A549 (cell line): ENCODE data around the gene POLDIP3. TPM values are rescaled to one million over a fixed set of nuclear protein-coding genes. Genes with fewer than 3 reads are reported as not detected.

ENCODE experiments used
- ATAC-seq, 2 experiments: fragments of 200-7000 bp in 1 of 2; fragments of >200 bp in 1 of 2; cut with Nextera tagmentation in 1 of 2; cut with Tn5 transposase in 1 of 2; 3 replicates each; pipeline versions ENCODE4 v1.8.0 to v1.9.1; 2018 to 2020; ENCODE audit warnings: mild to moderate bottlenecking in 1 of 2, moderate library complexity in 1 of 2
- CTCF ChIA-PET: fragments of 300-600 bp; sonication (Branson Sonifier 250); formaldehyde crosslinking; extraction: SDS; loops from one replicate; lab custom pipeline; 2021; ENCODE audit warnings: antibody characterized with exemption, inconsistent platforms; lab: Yijun Ruan, JAX
- POLR2A ChIA-PET: fragments of 350-600 bp; formaldehyde crosslinking; extraction: SDS; loops from one replicate; lab custom pipeline; 2021; ENCODE audit warnings: antibody characterized with exemption, inconsistent platforms; lab: Yijun Ruan, JAX
- DNase-seq, 2 experiments: peaks; one replicate each; pipeline versions ENCODE4 v3.0.0 to v3.0.0-alpha.2; 2011 to 2016; ENCODE audit warnings: low read depth in 1 of 2, low spot score in 1 of 2
- FAIRE-seq: peaks from 2 replicates; lab custom pipeline; 2011; peaks lifted over from hg19 to GRCh38; lab: Jason Lieb, UNC
- H3K27ac ChIP-seq, 2 experiments: fragments of >200 bp; sonication (Bioruptor Twin); formaldehyde crosslinking; 3 replicates each; pipeline ENCODE4 v1.5.1; 2016 to 2017
- H3K4me1 ChIP-seq: fragments of >200 bp; sonication (Bioruptor Twin); formaldehyde crosslinking; 3 replicates; pipeline ENCODE4 v1.6.1; 2016
- H3K4me2 ChIP-seq: fragments of >200 bp; sonication (Bioruptor Twin); formaldehyde crosslinking; 3 replicates; pipeline ENCODE4 v1.6.1; 2016
- H3K4me3 ChIP-seq: fragments of >200 bp; sonication (Bioruptor Twin); formaldehyde crosslinking; 3 replicates; pipeline ENCODE4 v1.5.1; 2016
- H3K9me3 ChIP-seq: fragments of >200 bp; sonication (Bioruptor Twin); formaldehyde crosslinking; 3 replicates; pipeline ENCODE4 v1.6.1; 2016
- CHD2 ChIP-seq: fragments of 150-350 bp; IDR thresholded peaks from 2 replicates; pipeline ENCODE4 v1.6.1; 2014; ENCODE audit warnings: low read length; ENCODE audit not compliant: partially characterized antibody
- E2F6 ChIP-seq: IDR thresholded peaks from 2 replicates; pipeline ENCODE4 v1.6.1; 2012; ENCODE audit warnings: low read depth, borderline replicate concordance
- ESRRA ChIP-seq: fragments of 150-350 bp; IDR thresholded peaks from 2 replicates; pipeline ENCODE4 v1.6.1; 2014; ENCODE audit warnings: mild to moderate bottlenecking, low read length, borderline replicate concordance
- HOXB5 ChIP-seq: fragments of 250-450 bp; sonication (Bioruptor Pico); IDR thresholded peaks from 2 replicates; pipeline ENCODE4 v1.5.0; 2020; ENCODE audit warnings: mild to moderate bottlenecking, moderate library complexity
- JUNB ChIP-seq: fragments of >200 bp; sonication (Bioruptor Twin); formaldehyde crosslinking; IDR thresholded peaks from 2 replicates; pipeline ENCODE4 v1.6.1; 2016
- KDM1A ChIP-seq: fragments of 200-600 bp; sonication (generic); IDR thresholded peaks from 2 replicates; pipeline ENCODE4 v1.6.1; 2016; ENCODE audit warnings: low read depth, mild to moderate bottlenecking
- KDM5A ChIP-seq: fragments of 200-600 bp; sonication (generic); IDR thresholded peaks from 2 replicates; pipeline ENCODE4 v1.6.1; 2016; ENCODE audit warnings: antibody characterized with exemption, mild to moderate bottlenecking
- MAZ ChIP-seq: fragments of 150-350 bp; IDR thresholded peaks from 2 replicates; pipeline ENCODE4 v1.6.1; 2014; ENCODE audit warnings: antibody characterized with exemption, low read depth, low read length, borderline replicate concordance
- POLR2AphosphoS2 ChIP-seq: conservative IDR thresholded peaks from 2 replicates; pipeline ENCODE4 v1.6.1; 2012; ENCODE audit warnings: low read length, improper control_type of control experiment, inconsistent platforms
- RARB ChIP-seq: fragments of 250-450 bp; sonication (Bioruptor Pico); IDR thresholded peaks from 2 replicates; pipeline ENCODE4 v1.8.0; 2021; ENCODE audit warnings: mild to moderate bottlenecking, moderate library complexity
- RNF2 ChIP-seq: fragments of 200-600 bp; sonication (generic); IDR thresholded peaks from 2 replicates; pipeline ENCODE4 v1.6.1; 2016; ENCODE audit warnings: low read depth, mild to moderate bottlenecking, antibody characterized with exemption, moderate library complexity, borderline replicate concordance
- SMC3 ChIP-seq: fragments of >200 bp; sonication (Bioruptor Twin); formaldehyde crosslinking; IDR thresholded peaks from 3 replicates; pipeline ENCODE4 v1.6.1; 2018; ENCODE audit warnings: inconsistent platforms
- SREBF2 ChIP-seq: fragments of 450-650 bp; IDR thresholded peaks from 2 replicates; pipeline ENCODE4 v1.6.1; 2014; ENCODE audit warnings: mild to moderate bottlenecking, moderate library complexity
- ZC3H11A ChIP-seq: fragments of 450-650 bp; IDR thresholded peaks from 2 replicates; pipeline ENCODE4 v1.6.1; 2014; ENCODE audit warnings: antibody characterized with exemption, mild to moderate bottlenecking
- ZSCAN20 ChIP-seq: fragments of 250-450 bp; sonication (Bioruptor Pico); IDR thresholded peaks from 2 replicates; pipeline ENCODE4 v1.8.0; 2022; ENCODE audit warnings: mild to moderate bottlenecking, moderate library complexity
- WGBS: methylation state at CpG from one replicate; pipeline ENCODE4 v1.1.6; 2017; ENCODE audit errors: missing lambda C conversion rate; 5-methylcytosine and 5-hydroxymethylcytosine counted together
- polyA plus RNA-seq, 4 experiments: library from polyadenylated mRNA; depleted of rRNA in 3 of 4; stranded (reverse); fragments of >200 nt; fragmentation: RNase III in 1 of 4; extraction: RNeasy Plus Mini Kit Qiagen cat#74134 plus additional on column Dnase treatment in 1 of 4; gene quantifications; 2 replicates in 3 of 4; 3 replicates in 1 of 4; pipeline ENCODE4 v1.2.3, GENCODE V29; 2011 to 2017
- TF ChIP-seq, protein P1 (sequence below): fragments of >200 bp; sonication (Bioruptor Twin); formaldehyde crosslinking; IDR thresholded peaks from 3 replicates; pipeline ENCODE4 v1.5.1; 2016
- TF ChIP-seq, protein P2 (sequence below): fragments of 150-350 bp; IDR thresholded peaks from 2 replicates; pipeline ENCODE4 v1.6.1; 2014; ENCODE audit warnings: low read depth, mild to moderate bottlenecking, low read length

The POLDIP3 gene
- polyA plus RNA-seq, 2 of the 4 experiments (the other 2 are of a cell fraction) = 31.5 to 31.8 TPM

DNA sequence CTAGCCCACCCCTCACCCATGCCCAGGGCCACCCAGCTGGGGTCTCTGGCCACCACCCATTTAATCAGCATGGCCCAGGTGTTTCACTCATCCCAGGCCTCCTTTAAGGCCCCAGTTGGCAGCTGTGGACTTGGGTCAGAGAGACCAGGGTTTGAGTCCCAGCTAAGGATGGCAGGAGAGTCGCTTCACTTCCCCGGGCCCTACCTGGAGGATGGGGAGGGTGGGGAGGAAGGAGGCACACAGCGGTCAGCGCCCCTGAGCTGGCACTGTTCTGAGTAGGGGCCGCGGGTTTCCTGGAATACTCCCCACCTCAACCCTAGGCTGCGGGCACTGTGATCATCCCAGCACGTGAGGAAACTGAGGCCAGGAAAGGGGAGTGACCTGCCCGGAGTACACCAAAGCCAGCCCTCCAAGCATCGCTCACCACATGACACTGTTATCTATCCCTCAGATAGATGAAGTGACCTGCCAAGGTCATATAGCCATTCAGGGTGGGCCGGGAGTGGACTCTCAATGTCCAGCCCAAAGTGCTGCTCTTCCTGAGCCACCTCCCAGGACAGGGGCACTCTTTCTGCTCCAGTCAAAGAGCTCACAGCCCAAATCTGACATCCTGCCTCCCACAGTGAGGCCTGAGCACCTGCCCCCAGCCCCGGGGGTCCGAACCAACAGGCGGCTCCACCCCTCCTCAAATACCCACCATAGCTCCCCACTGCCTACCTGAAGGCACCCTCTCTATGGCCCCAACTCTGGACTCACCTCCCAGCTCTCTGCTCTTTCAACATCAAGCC is 29.1 kb upstream of the POLDIP3 start:
- DNase-seq (no peak), FAIRE-seq (no peak), ATAC-seq (no peak)
- H3K4me2 ChIP-seq = no peak overlapping the region
- H3K4me3 ChIP-seq = no peak overlapping the region
- ChIA-PET CTCF (interaction anchor here (0.6 to 1.9 kb wide), 3 partner anchors 23 to 506 kb away, joined by 3 to 6 read pairs (median 3); no protein-coding TSS in a partner anchor), POLR2A (no interaction called here)
- peaks cover 27% of the 10 kb centered on the region for H3K4me1 ChIP-seq
- TF ChIP-seq ZSCAN20 (CRISPR knock-in tag) = no peak
- no peak for TF ChIP-seq ZC3H11A
- TF ChIP-seq E2F6 = no peak
- TF ChIP-seq RNF2 = no peak
- no peak for TF ChIP-seq JUNB
- no peak for TF ChIP-seq SREBF2
- TF ChIP-seq CHD2 = no peak
- no peak for TF ChIP-seq SMC3
- no peak for TF ChIP-seq ESRRA
- no peak for TF ChIP-seq RARB (CRISPR knock-in tag)
- TF ChIP-seq POLR2AphosphoS2 = no peak
- H3K27ac ChIP-seq = no peak overlapping the region
- no peaks in the 10 kb centered on the region for H3K9me3 ChIP-seq
- 97% methylated on average over 11 of the region's 14 CpGs for WGBS

GRCh38 chr22:42642806-42643633 is 28.3 kb upstream of the POLDIP3 start:
- no peak for DNase-seq
- TF ChIP-seq SREBF2 (no peak), MAZ (no peak), KDM1A (no peak), POLR2AphosphoS2 (no peak), HOXB5 (no peak)
- TF ChIP-seq, all 56 proteins: peak for 0
- Histone ChIP-seq H3K27ac (no peak overlapping the region), H3K4me2 (no peak overlapping the region), H3K4me3 (no peak overlapping the region), H3K4me1 (peaks cover 24% of the 10 kb centered on the region), H3K9me3 (no peaks in the 10 kb centered on the region)
- 77% methylated on average over 7 of the region's 12 CpGs for WGBS
- CTCF ChIA-PET = no interaction called here
- ATAC-seq (no peak), FAIRE-seq (no peak)
- POLR2A ChIA-PET = no interaction called here

GRCh38 chr22:42641801-42642413 is 27.2 kb upstream of the POLDIP3 start:
- no peak for DNase-seq
- TF ChIP-seq KDM5A = no peak
- TF ChIP-seq, protein P1, sequence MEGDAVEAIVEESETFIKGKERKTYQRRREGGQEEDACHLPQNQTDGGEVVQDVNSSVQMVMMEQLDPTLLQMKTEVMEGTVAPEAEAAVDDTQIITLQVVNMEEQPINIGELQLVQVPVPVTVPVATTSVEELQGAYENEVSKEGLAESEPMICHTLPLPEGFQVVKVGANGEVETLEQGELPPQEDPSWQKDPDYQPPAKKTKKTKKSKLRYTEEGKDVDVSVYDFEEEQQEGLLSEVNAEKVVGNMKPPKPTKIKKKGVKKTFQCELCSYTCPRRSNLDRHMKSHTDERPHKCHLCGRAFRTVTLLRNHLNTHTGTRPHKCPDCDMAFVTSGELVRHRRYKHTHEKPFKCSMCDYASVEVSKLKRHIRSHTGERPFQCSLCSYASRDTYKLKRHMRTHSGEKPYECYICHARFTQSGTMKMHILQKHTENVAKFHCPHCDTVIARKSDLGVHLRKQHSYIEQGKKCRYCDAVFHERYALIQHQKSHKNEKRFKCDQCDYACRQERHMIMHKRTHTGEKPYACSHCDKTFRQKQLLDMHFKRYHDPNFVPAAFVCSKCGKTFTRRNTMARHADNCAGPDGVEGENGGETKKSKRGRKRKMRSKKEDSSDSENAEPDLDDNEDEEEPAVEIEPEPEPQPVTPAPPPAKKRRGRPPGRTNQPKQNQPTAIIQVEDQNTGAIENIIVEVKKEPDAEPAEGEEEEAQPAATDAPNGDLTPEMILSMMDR = no peak
- TF ChIP-seq, protein P2, sequence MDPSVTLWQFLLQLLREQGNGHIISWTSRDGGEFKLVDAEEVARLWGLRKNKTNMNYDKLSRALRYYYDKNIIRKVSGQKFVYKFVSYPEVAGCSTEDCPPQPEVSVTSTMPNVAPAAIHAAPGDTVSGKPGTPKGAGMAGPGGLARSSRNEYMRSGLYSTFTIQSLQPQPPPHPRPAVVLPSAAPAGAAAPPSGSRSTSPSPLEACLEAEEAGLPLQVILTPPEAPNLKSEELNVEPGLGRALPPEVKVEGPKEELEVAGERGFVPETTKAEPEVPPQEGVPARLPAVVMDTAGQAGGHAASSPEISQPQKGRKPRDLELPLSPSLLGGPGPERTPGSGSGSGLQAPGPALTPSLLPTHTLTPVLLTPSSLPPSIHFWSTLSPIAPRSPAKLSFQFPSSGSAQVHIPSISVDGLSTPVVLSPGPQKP = no peak
- WGBS = 93% methylated on average over 9 of the region's 9 CpGs
- POLR2A ChIA-PET = no interaction called here
- Histone ChIP-seq H3K4me1 (peaks cover 14% of the 10 kb centered on the region), H3K4me3 (no peak overlapping the region), H3K27ac (no peak overlapping the region), H3K9me3 (no peaks in the 10 kb centered on the region), H3K4me2 (no peak overlapping the region)
- no peak for ATAC-seq
- no peak for FAIRE-seq
- CTCF ChIA-PET = no interaction called here
